WTC11 (cell line): ENCODE measurements around the gene MPP7. TPM values are rescaled to one million over a fixed set of nuclear protein-coding genes. Genes with fewer than 3 reads are reported as not detected.
A peak's percentile ranks its signal among the peaks of the same experiment; 100 is the strongest.

Source experiments
- ATAC-seq: fragments of 200-7000 bp; cut with Tn5 transposase; 2 replicates; pipeline ENCODE4 v1.10.0; 2021; ENCODE audit warnings: mild to moderate bottlenecking, moderate library complexity
- Bru-seq: library from RNA; stranded (reverse); fragments of 400-500 nt; gene quantifications from one replicate; lab custom pipeline; 2021; lab: Mats Ljungman, UMichigan
- CTCF ChIA-PET: fragments of 300-600 bp; sonication (Branson Sonifier 250); formaldehyde crosslinking; loops from one replicate; lab custom pipeline; 2021; ENCODE audit warnings: antibody characterized with exemption; lab: Charles Lee
- POLR2A ChIA-PET: fragments of 350-600 bp; sonication (Branson Sonifier 250); formaldehyde crosslinking; loops from one replicate; lab custom pipeline; 2021; ENCODE audit warnings: antibody characterized with exemption; lab: Charles Lee
- DNase-seq: peaks from one replicate; pipeline ENCODE4 v3.0.0; 2021; ENCODE audit warnings: low spot score
- H3K27ac Mint-ChIP-seq: 2 replicates; pipeline ENCODE4 v1.8.0; 2021; ENCODE audit warnings: mixed read lengths
- H3K27me3 Mint-ChIP-seq: 2 replicates; pipeline ENCODE4 v1.8.0; 2021; ENCODE audit warnings: low read depth, mild to moderate bottlenecking, moderate library complexity, mixed read lengths
- H3K36me3 Mint-ChIP-seq: 2 replicates; pipeline ENCODE4 v1.8.0; 2021; ENCODE audit warnings: mixed read lengths
- H3K4me1 Mint-ChIP-seq: 2 replicates; pipeline ENCODE4 v1.8.0; 2022; ENCODE audit warnings: mixed read lengths
- H3K4me3 Mint-ChIP-seq: 2 replicates; pipeline ENCODE4 v1.8.0; 2021; ENCODE audit warnings: mild to moderate bottlenecking, moderate library complexity, mixed read lengths
- H3K9me3 Mint-ChIP-seq: 2 replicates; pipeline ENCODE4 v1.8.0; 2021; ENCODE audit warnings: mixed read lengths
- AR ChIP-seq: fragments of 250-450 bp; sonication (Bioruptor Pico); IDR thresholded peaks from 2 replicates; pipeline ENCODE4 v1.9.0; 2021; ENCODE audit warnings: mild to moderate bottlenecking
- ARID4B ChIP-seq: sonication (generic); formaldehyde crosslinking; IDR thresholded peaks from 2 replicates; pipeline ENCODE4 v1.8.0; 2023; ENCODE audit warnings: missing genetic modification reagents, mild to moderate bottlenecking, borderline replicate concordance
- ATF3 ChIP-seq: sonication (generic); formaldehyde crosslinking; conservative IDR thresholded peaks from 2 replicates; pipeline ENCODE4 v1.8.1; 2022; ENCODE audit warnings: mild to moderate bottlenecking, missing genetic modification reagents
- ATF6 ChIP-seq: sonication (generic); formaldehyde crosslinking; IDR thresholded peaks from 2 replicates; pipeline ENCODE4 v1.8.1; 2023; ENCODE audit warnings: mild to moderate bottlenecking, missing genetic modification reagents
- CREB1 ChIP-seq: sonication (generic); formaldehyde crosslinking; IDR thresholded peaks from 2 replicates; pipeline ENCODE4 v1.8.0; 2023; ENCODE audit warnings: mild to moderate bottlenecking, missing genetic modification reagents
- E2F5 ChIP-seq: sonication (generic); formaldehyde crosslinking; IDR thresholded peaks from 2 replicates; pipeline ENCODE4 v1.8.1; 2022; ENCODE audit warnings: mild to moderate bottlenecking, moderate library complexity, missing genetic modification reagents
- ELF4 ChIP-seq: sonication (generic); formaldehyde crosslinking; IDR thresholded peaks from 2 replicates; pipeline ENCODE4 v1.8.1; 2022; ENCODE audit warnings: low read depth, mild to moderate bottlenecking, moderate library complexity, missing genetic modification reagents
- GTF2I ChIP-seq: fragments of 250-450 bp; sonication (Bioruptor Pico); conservative IDR thresholded peaks from 2 replicates; pipeline ENCODE4 v1.4.0; 2021; ENCODE audit warnings: mild to moderate bottlenecking
- HMGA2 ChIP-seq: fragments of 250-450 bp; sonication (Bioruptor Pico); IDR thresholded peaks from 2 replicates; pipeline ENCODE4 v1.4.0; 2021; ENCODE audit warnings: mild to moderate bottlenecking, moderate library complexity
- JUN ChIP-seq: sonication (generic); formaldehyde crosslinking; IDR thresholded peaks from 2 replicates; pipeline ENCODE4 v1.8.0; 2023; ENCODE audit warnings: mild to moderate bottlenecking, missing genetic modification reagents
- MLX ChIP-seq: sonication (generic); formaldehyde crosslinking; IDR thresholded peaks from 2 replicates; pipeline ENCODE4 v1.8.1; 2023; ENCODE audit warnings: mild to moderate bottlenecking, missing genetic modification reagents, moderate library complexity
- NFYB ChIP-seq: sonication (generic); formaldehyde crosslinking; conservative IDR thresholded peaks from 2 replicates; pipeline ENCODE4 v1.8.0; 2022; ENCODE audit warnings: low read depth, missing genetic modification reagents
- OVOL2 ChIP-seq: fragments of 250-450 bp; sonication (Bioruptor Pico); IDR thresholded peaks from 2 replicates; pipeline ENCODE4 v1.9.0; 2021; ENCODE audit warnings: mild to moderate bottlenecking, borderline replicate concordance
- PRRX2 ChIP-seq: fragments of 250-450 bp; sonication (Bioruptor Pico); IDR thresholded peaks from 2 replicates; pipeline ENCODE4 v1.8.0; 2021; ENCODE audit warnings: mild to moderate bottlenecking
- RELA ChIP-seq: sonication (generic); formaldehyde crosslinking; IDR thresholded peaks from 2 replicates; pipeline ENCODE4 v1.8.1; 2022; ENCODE audit warnings: missing genetic modification reagents, mild to moderate bottlenecking, borderline replicate concordance
- SMAD3 ChIP-seq: sonication (generic); formaldehyde crosslinking; IDR thresholded peaks from 2 replicates; pipeline ENCODE4 v1.8.0; 2022; ENCODE audit warnings: missing genetic modification reagents, mild to moderate bottlenecking, borderline replicate concordance
- TEAD1 ChIP-seq: sonication (generic); formaldehyde crosslinking; IDR thresholded peaks from 2 replicates; pipeline ENCODE4 v1.8.0; 2022; ENCODE audit warnings: mild to moderate bottlenecking, missing genetic modification reagents
- USF2 ChIP-seq: sonication (generic); formaldehyde crosslinking; IDR thresholded peaks from 2 replicates; pipeline ENCODE4 v1.8.1; 2023; ENCODE audit warnings: mild to moderate bottlenecking, missing genetic modification reagents, moderate library complexity
- ZBTB21 ChIP-seq: sonication (generic); formaldehyde crosslinking; IDR thresholded peaks from 2 replicates; pipeline ENCODE4 v1.8.1; 2023; ENCODE audit warnings: mild to moderate bottlenecking, missing genetic modification reagents, borderline replicate concordance
- ZNF138 ChIP-seq: sonication (generic); formaldehyde crosslinking; conservative IDR thresholded peaks from 2 replicates; pipeline ENCODE4 v1.8.1; 2022; ENCODE audit warnings: mild to moderate bottlenecking, moderate library complexity, missing genetic modification reagents
- ZSCAN18 ChIP-seq: fragments of 250-450 bp; sonication (Bioruptor Pico); IDR thresholded peaks from 2 replicates; pipeline ENCODE4 v2.1.2; 2022; ENCODE audit warnings: mild to moderate bottlenecking, moderate library complexity
- long read RNA-seq, 3 experiments: library from RNA in 1 of 3; library from capped mRNA in 1 of 3; library from polyadenylated mRNA in 1 of 3; unstranded in 2 of 3; stranded (forward) in 1 of 3; transcript quantifications; one replicate each; pipeline ENCODE4 v2.0.0, GENCODE V29; 2021
- total RNA-seq: library from RNA; stranded (reverse); gene quantifications from 3 replicates; pipeline ENCODE4 v1.2.3, GENCODE V29; 2021

The MPP7 gene
- total RNA-seq: 7.7 to 9.8 TPM (median 9.1 TPM) in 3 replicates
- Bru-seq, nascent RNA: percentile 50 among the genes with signal in this experiment
- long read RNA-seq, experiment 1, partial matches to known transcripts: 6 of 77 reads
- long read RNA-seq, experiment 1, other reads (novel, unspliced or antisense): 71 of 77 reads
- long read RNA-seq, experiment 2, partial matches to known transcripts: 1 of 10 reads
- long read RNA-seq, experiment 2, other reads (novel, unspliced or antisense): 9 of 10 reads
- long read RNA-seq, experiment 3, partial matches to known transcripts: 0 of 2 reads
- long read RNA-seq, experiment 3, other reads (novel, unspliced or antisense): 2 of 2 reads

- ATAC-seq: peak; percentile 97
- no peaks in the 10 kb centered on the region for H3K9me3 Mint-ChIP-seq
- peak within 1 kb of the TSS; percentile 96 for H3K4me3 Mint-ChIP-seq
- peaks cover 24% of the 10 kb centered on the region for H3K4me1 Mint-ChIP-seq
- ChIA-PET POLR2A (interaction anchor here (0.9 to 1.5 kb wide), 5 partner anchors 9 to 77 kb away, joined by 3 to 5 read pairs (median 3); no protein-coding TSS in a partner anchor), CTCF (interaction anchor here (0.6 to 3.0 kb wide), 28 partner anchors 10 to 560 kb away, joined by 3 to 22 read pairs (median 5); no protein-coding TSS in a partner anchor)
- peaks cover 33% of the 10 kb centered on the region for H3K27me3 Mint-ChIP-seq
- peak within 1 kb of the TSS; percentile 97 for H3K27ac Mint-ChIP-seq
- peak; percentile 95 for DNase-seq
- H3K36me3 Mint-ChIP-seq: no peaks in the 10 kb centered on the region
- no peak for TF ChIP-seq CREB1 (CRISPR knock-in tag)
- no peak for TF ChIP-seq PRRX2 (CRISPR knock-in tag)
- no peak for TF ChIP-seq RELA (CRISPR knock-in tag)
- TF ChIP-seq GTF2I: no peak
- no peak for TF ChIP-seq ATF6 (CRISPR knock-in tag)
- no peak for TF ChIP-seq MLX
- peak; percentile 85 for TF ChIP-seq NFYB (CRISPR knock-in tag)
- no peak for TF ChIP-seq HMGA2 (CRISPR knock-in tag)
- TF ChIP-seq TEAD1 (CRISPR knock-in tag): no peak
- no peak for TF ChIP-seq ARID4B
- no peak for TF ChIP-seq ZBTB21 (CRISPR knock-in tag)
- no peak for TF ChIP-seq ZNF138 (CRISPR knock-in tag)
- TF ChIP-seq OVOL2 (CRISPR knock-in tag): no peak
- no peak for TF ChIP-seq AR (CRISPR knock-in tag)
- peak; percentile 60; the same call in 1 of the 2 replicates for TF ChIP-seq E2F5
- no peak for TF ChIP-seq ZSCAN18 (CRISPR knock-in tag)
- TF ChIP-seq USF2 (CRISPR knock-in tag): no peak
- TF ChIP-seq SMAD3: no peak; the same call in 1 of the 2 replicates
- TF ChIP-seq ATF3: no peak
- TF ChIP-seq ELF4 (CRISPR knock-in tag): no peak
- TF ChIP-seq JUN (CRISPR knock-in tag): no peak
Observed at GRCh38 chr10:28302638-28303488, at the start of gene MPP7. MPP7 (minus strand) TSS chr10:28303064; CDS start chr10:28238604, 64,460 bp downstream.
